Esophagus muscularis mucosa (tissue), 2 donors: ENCODE results near the gene SPACA7.

ENCODE experiments used
- POLR2A ChIP-seq: fragments of 450-650 bp; IDR thresholded peaks from one replicate; pipeline ENCODE4 v1.6.1; 2017; ENCODE audit warnings: antibody characterized with exemption, moderate library complexity, mild to moderate bottlenecking, low read depth
- POLR2AphosphoS5 ChIP-seq, 2 donors: sonication (generic); formaldehyde crosslinking; IDR thresholded peaks; one replicate each; pipeline ENCODE4 v1.6.1; 2017; ENCODE audit warnings: antibody characterized with exemption in 2 of 2

GRCh38 chr13:112356190-112356589 is 20.0 kb upstream of the SPACA7 start:
- no peak for TF ChIP-seq POLR2A
- no peak for TF ChIP-seq POLR2AphosphoS5 (IDR thresholded peaks at IDR 0.05)
